Measurements from ENCODE around the gene CACNG5.
"Not testable (repeated sequence)": the region's sequence is repeated elsewhere in the genome, so short reads cannot be mapped to it uniquely, and the experiment has no call there.

Gene CACNG5

GRCh38 chr17:66849032-66849655 is 14.2 kb downstream of the CACNG5 start:
- DNase-seq (ENCODE audit: low read depth in 2 of 3, low spot score in 2 of 3): no peak

- DNase-seq (ENCODE audit: low read depth in 2 of 3, low spot score in 2 of 3): no peak
Measured at GRCh38 chr17:66849851-66850580, 15.1 kb downstream of the CACNG5 start.

GRCh38 chr17:66850692-66851091 is 15.8 kb downstream of the CACNG5 start:
- no peak for DNase-seq (ENCODE audit: low read depth in 2 of 3, low spot score in 2 of 3)

- DNase-seq (ENCODE audit: low read depth in 2 of 3, low spot score in 2 of 3): peak in 2 of 3 experiments; percentile 15 to 20
Measured at GRCh38 chr17:66855204-66855603, 20.3 kb downstream of the CACNG5 start.

GRCh38 chr17:66858226-66859083 is 23.5 kb downstream of the CACNG5 start:
- no peak for DNase-seq (ENCODE audit: low read depth in 2 of 3, low spot score in 2 of 3)

GRCh38 chr17:66859353-66859752 is 24.4 kb downstream of the CACNG5 start:
- DNase-seq (ENCODE audit: low read depth in 2 of 3, low spot score in 2 of 3): no peak

- DNase-seq (ENCODE audit: low read depth in 2 of 3, low spot score in 2 of 3): no peak
Measured at GRCh38 chr17:66860204-66860603, 25.3 kb downstream of the CACNG5 start.

GRCh38 chr17:66863820-66864219 is 28.9 kb downstream of the CACNG5 start:
- DNase-seq (ENCODE audit: low read depth in 2 of 3, low spot score in 2 of 3): no peak

GRCh38 chr17:66865151-66865550 is 30.2 kb downstream of the CACNG5 start:
- no peak for DNase-seq (ENCODE audit: low read depth in 2 of 3, low spot score in 2 of 3)

GRCh38 chr17:66873962-66874361 is 39.0 kb downstream of the CACNG5 start:
- DNase-seq (ENCODE audit: low read depth in 2 of 3, low spot score in 2 of 3): no peak

GRCh38 chr17:66884931-66885330 is 50.0 kb downstream of the CACNG5 start:
- DNase-seq (ENCODE audit: low read depth in 2 of 3, low spot score in 2 of 3): no peak

GRCh38 chr17:66885417-66885816 is 50.5 kb downstream of the CACNG5 start:
- no peak for DNase-seq (ENCODE audit: low read depth in 2 of 3, low spot score in 2 of 3)

GRCh38 chr17:66889480-66890230 is 54.7 kb downstream of the CACNG5 start:
- no peak for DNase-seq (ENCODE audit: low read depth in 2 of 3, low spot score in 2 of 3)

GRCh38 chr17:66892246-66892645 is 57.3 kb downstream of the CACNG5 start:
- DNase-seq (ENCODE audit: low read depth in 2 of 3, low spot score in 2 of 3): no peak

GRCh38 chr17:66893382-66893781 is 58.5 kb downstream of the CACNG5 start:
- DNase-seq (ENCODE audit: low read depth in 2 of 3, low spot score in 2 of 3): no peak

- no peak for DNase-seq (ENCODE audit: low read depth in 2 of 3, low spot score in 2 of 3)
Measured at GRCh38 chr17:66893863-66894262, 58.9 kb downstream of the CACNG5 start.

GRCh38 chr17:66897141-66897540 is 62.2 kb downstream of the CACNG5 start:
- no peak for DNase-seq (ENCODE audit: low read depth in 2 of 3, low spot score in 2 of 3)

- DNase-seq (ENCODE audit: low read depth in 2 of 3, low spot score in 2 of 3): no peak
Measured at GRCh38 chr17:66898536-66898935, 63.6 kb downstream of the CACNG5 start.

GRCh38 chr17:66900126-66901010 is 65.5 kb downstream of the CACNG5 start:
- DNase-seq (ENCODE audit: low read depth in 2 of 3, low spot score in 2 of 3): no peak

- not testable (repeated sequence) for DNase-seq (ENCODE audit: low read depth in 2 of 3, low spot score in 2 of 3)
Measured at GRCh38 chr17:66903296-66903695, 68.4 kb downstream of the CACNG5 start.

Data from activated CD8-positive, alpha-beta memory T cell treated with anti-CD3 and anti-CD28 coated beads for 48 hours (primary cell).